ENCODE results near the gene FAM120B.

Gene FAM120B

GRCh38 chr6:170438861-170439260 lies 132.3 kb downstream of the FAM120B start:
- TF ChIP-seq CTCF (IDR thresholded peaks at IDR 0.05; ENCODE audit: control extremely low read depth, extremely low read depth, low read depth, missing control alignments) = no peak
- CTCF ChIA-PET = interaction anchor here (0.9 to 2.2 kb wide), 4 partner anchors 9 to 78 kb away, joined by 3 to 6 read pairs (median 4); no protein-coding TSS in a partner anchor
- no peak for DNase-seq (ENCODE audit: extremely low spot score)
- POLR2A ChIA-PET = no interaction called here

GRCh38 chr6:170439366-170440361 lies 133.1 kb downstream of the FAM120B start:
- TF ChIP-seq CTCF (IDR thresholded peaks at IDR 0.05; ENCODE audit: control extremely low read depth, extremely low read depth, low read depth, missing control alignments) = no peak
- ChIA-PET CTCF (interaction anchor here (0.9 to 2.2 kb wide), 3 partner anchors 10 to 26 kb away, joined by 3 to 6 read pairs (median 4); no protein-coding TSS in a partner anchor), POLR2A (no interaction called here)
- DNase-seq (ENCODE audit: extremely low spot score) = no peak

GRCh38 chr6:170440437-170440836 lies 133.9 kb downstream of the FAM120B start:
- TF ChIP-seq CTCF (IDR thresholded peaks at IDR 0.05; ENCODE audit: control extremely low read depth, extremely low read depth, low read depth, missing control alignments) = no peak
- no peak for DNase-seq (ENCODE audit: extremely low spot score)
- CTCF ChIA-PET = no interaction called here
- POLR2A ChIA-PET = no interaction called here

- CTCF ChIA-PET = no interaction called here
- TF ChIP-seq CTCF (IDR thresholded peaks at IDR 0.05; ENCODE audit: control extremely low read depth, extremely low read depth, low read depth, missing control alignments) = no peak
- no peak for DNase-seq (ENCODE audit: extremely low spot score)
- POLR2A ChIA-PET = no interaction called here
Observed at GRCh38 chr6:170441316-170441715, 134.8 kb downstream of the FAM120B start.

GRCh38 chr6:170442596-170442995 lies 136.0 kb downstream of the FAM120B start:
- ChIA-PET POLR2A (no interaction called here), CTCF (interaction anchor here (1.2 kb wide), 1 partner anchor 37 kb away, joined by 3 read pairs; no protein-coding TSS in a partner anchor)
- no peak for DNase-seq (ENCODE audit: extremely low spot score)
- TF ChIP-seq CTCF (IDR thresholded peaks at IDR 0.05; ENCODE audit: control extremely low read depth, extremely low read depth, low read depth, missing control alignments) = no peak

GRCh38 chr6:170443151-170443662 lies 136.6 kb downstream of the FAM120B start:
- TF ChIP-seq CTCF (IDR thresholded peaks at IDR 0.05; ENCODE audit: control extremely low read depth, extremely low read depth, low read depth, missing control alignments) = no peak
- no peak for DNase-seq (ENCODE audit: extremely low spot score)
- ChIA-PET POLR2A (no interaction called here), CTCF (interaction anchor here (1.2 kb wide), 1 partner anchor 37 kb away, joined by 3 read pairs; no protein-coding TSS in a partner anchor)
